GM18505 (cell line): ENCODE measurements around the gene KIAA1958.

Experiments
- ATAC-seq: cut with Tn5 transposase; IDR thresholded peaks from one replicate; pipeline ENCODE4 v1.9.1; 2021; ENCODE audit not compliant: unreplicated experiment
- POLR2A ChIP-seq: IDR thresholded peaks from 4 replicates; pipeline ENCODE4 v1.6.1; 2011; ENCODE audit warnings: borderline replicate concordance; ENCODE audit not compliant: insufficient read depth, insufficient read length; ENCODE audit errors: extremely low read depth

Gene KIAA1958

GRCh38 chr9:112529316-112529715 lies 42.7 kb downstream of the KIAA1958 start:
- ATAC-seq = no peak

GRCh38 chr9:112530751-112531205 lies 44.2 kb downstream of the KIAA1958 start:
- ATAC-seq = no peak
- TF ChIP-seq POLR2A = no peak

More at GRCh38 chr9:112529316-112529715, 42.7 kb downstream of the KIAA1958 start:
- no peak for TF ChIP-seq POLR2A

- ATAC-seq = no peak
- no peak for TF ChIP-seq POLR2A
Measured at GRCh38 chr9:112531666-112532282, 45.1 kb downstream of the KIAA1958 start.

GRCh38 chr9:112532427-112532826 lies 45.8 kb downstream of the KIAA1958 start:
- ATAC-seq = no peak
- TF ChIP-seq POLR2A = no peak

GRCh38 chr9:112533660-112534059 lies 47.0 kb downstream of the KIAA1958 start:
- no peak for ATAC-seq
- TF ChIP-seq POLR2A = no peak

GRCh38 chr9:112535301-112535700 lies 48.7 kb downstream of the KIAA1958 start:
- no peak for ATAC-seq
- no peak for TF ChIP-seq POLR2A

GRCh38 chr9:112535811-112536210 lies 49.2 kb downstream of the KIAA1958 start:
- TF ChIP-seq POLR2A = no peak
- ATAC-seq = no peak

GRCh38 chr9:112537561-112537960 lies 50.9 kb downstream of the KIAA1958 start:
- ATAC-seq = no peak
- TF ChIP-seq POLR2A = no peak

GRCh38 chr9:112540800-112541199 lies 54.2 kb downstream of the KIAA1958 start:
- no peak for ATAC-seq
- no peak for TF ChIP-seq POLR2A

GRCh38 chr9:112541685-112542084 lies 55.1 kb downstream of the KIAA1958 start:
- no peak for TF ChIP-seq POLR2A

GRCh38 chr9:112542593-112543292 lies 56.1 kb downstream of the KIAA1958 start:
- no peak for TF ChIP-seq POLR2A
- ATAC-seq = no peak

More at GRCh38 chr9:112541685-112542084, 55.1 kb downstream of the KIAA1958 start:
- no peak for ATAC-seq

- ATAC-seq = no peak
- TF ChIP-seq POLR2A = no peak
Measured at GRCh38 chr9:112544477-112544876, 57.9 kb downstream of the KIAA1958 start.

GRCh38 chr9:112545237-112545636 lies 58.6 kb downstream of the KIAA1958 start:
- no peak for TF ChIP-seq POLR2A
- ATAC-seq = no peak
